Activated naive CD4-positive, alpha-beta T cell treated with anti-CD3 and anti-CD28 coated beads, Interleukin-2, amount 50 U/mL, for 24 hours (primary cell): ENCODE results near the gene IRX2.

Experiments
- H3K27ac Mint-ChIP-seq: one replicate; pipeline ENCODE4 v1.8.0; 2021; ENCODE audit warnings: mild to moderate bottlenecking, mixed read lengths
- H3K27me3 Mint-ChIP-seq: one replicate; pipeline ENCODE4 v1.8.0; 2021; ENCODE audit warnings: mixed read lengths
- H3K36me3 Mint-ChIP-seq: one replicate; pipeline ENCODE4 v1.8.0; 2021; ENCODE audit warnings: mixed read lengths
- H3K4me1 Mint-ChIP-seq: one replicate; pipeline ENCODE4 v1.8.0; 2021; ENCODE audit warnings: mixed read lengths
- H3K4me3 Mint-ChIP-seq: one replicate; pipeline ENCODE4 v1.8.0; 2021; ENCODE audit warnings: mild to moderate bottlenecking, mixed read lengths
- H3K9me3 Mint-ChIP-seq: one replicate; pipeline ENCODE4 v1.8.0; 2021; ENCODE audit warnings: mixed read lengths

The IRX2 gene

GRCh38 chr5:2738156-2738699 is 13.2 kb downstream of the IRX2 start:
- Mint-ChIP-seq H3K9me3 (no peaks in the 10 kb centered on the region), H3K27me3 (peaks cover 20% of the 10 kb centered on the region), H3K27ac (no peak overlapping the region), H3K4me1 (no peaks in the 10 kb centered on the region), H3K4me3 (no peak overlapping the region), H3K36me3 (no peaks in the 10 kb centered on the region)

GRCh38 chr5:2737273-2738155 is 14.0 kb downstream of the IRX2 start:
- no peak overlapping the region for H3K4me3 Mint-ChIP-seq
- no peak overlapping the region for H3K27ac Mint-ChIP-seq
- peaks cover 18% of the 10 kb centered on the region for H3K27me3 Mint-ChIP-seq

GRCh38 chr5:2736872-2737271 is 14.6 kb downstream of the IRX2 start:
- peaks cover 13% of the 10 kb centered on the region for H3K27me3 Mint-ChIP-seq
- H3K9me3 Mint-ChIP-seq = no peaks in the 10 kb centered on the region
- no peak overlapping the region for H3K4me3 Mint-ChIP-seq
- H3K27ac Mint-ChIP-seq = no peak overlapping the region
- H3K36me3 Mint-ChIP-seq = no peaks in the 10 kb centered on the region
- no peaks in the 10 kb centered on the region for H3K4me1 Mint-ChIP-seq

More at GRCh38 chr5:2737273-2738155, 14.0 kb downstream of the IRX2 start:
- H3K4me1 Mint-ChIP-seq = no peaks in the 10 kb centered on the region
- no peaks in the 10 kb centered on the region for H3K36me3 Mint-ChIP-seq
- H3K9me3 Mint-ChIP-seq = no peaks in the 10 kb centered on the region

GRCh38 chr5:2735996-2736395 is 15.5 kb downstream of the IRX2 start:
- H3K27me3 Mint-ChIP-seq = peaks cover 5% of the 10 kb centered on the region
- no peaks in the 10 kb centered on the region for H3K4me1 Mint-ChIP-seq
- H3K36me3 Mint-ChIP-seq = no peaks in the 10 kb centered on the region
- no peak overlapping the region for H3K27ac Mint-ChIP-seq
- no peak overlapping the region for H3K4me3 Mint-ChIP-seq
- no peaks in the 10 kb centered on the region for H3K9me3 Mint-ChIP-seq

- Mint-ChIP-seq H3K9me3 (no peaks in the 10 kb centered on the region), H3K4me1 (no peaks in the 10 kb centered on the region), H3K27me3 (peaks cover 2% of the 10 kb centered on the region), H3K27ac (no peak overlapping the region), H3K4me3 (no peak overlapping the region), H3K36me3 (no peaks in the 10 kb centered on the region)
Observed at GRCh38 chr5:2732850-2733249, 18.6 kb downstream of the IRX2 start.

- Mint-ChIP-seq H3K9me3 (no peaks in the 10 kb centered on the region), H3K27me3 (peaks cover 2% of the 10 kb centered on the region), H3K36me3 (no peaks in the 10 kb centered on the region), H3K27ac (no peak overlapping the region), H3K4me3 (no peak overlapping the region), H3K4me1 (no peaks in the 10 kb centered on the region)
Observed at GRCh38 chr5:2732004-2732403, 19.5 kb downstream of the IRX2 start.

- H3K9me3 Mint-ChIP-seq = no peaks in the 10 kb centered on the region
- H3K27me3 Mint-ChIP-seq = peaks cover 7% of the 10 kb centered on the region
Observed at GRCh38 chr5:2729189-2729588, 22.3 kb downstream of the IRX2 start.

GRCh38 chr5:2727550-2727949 is 23.9 kb downstream of the IRX2 start:
- Mint-ChIP-seq H3K27me3 (peaks cover 7% of the 10 kb centered on the region), H3K27ac (no peak overlapping the region), H3K9me3 (no peaks in the 10 kb centered on the region), H3K36me3 (no peaks in the 10 kb centered on the region), H3K4me1 (no peaks in the 10 kb centered on the region), H3K4me3 (no peak overlapping the region)

More at GRCh38 chr5:2729189-2729588, 22.3 kb downstream of the IRX2 start:
- no peaks in the 10 kb centered on the region for H3K36me3 Mint-ChIP-seq
- no peaks in the 10 kb centered on the region for H3K4me1 Mint-ChIP-seq
- H3K4me3 Mint-ChIP-seq = no peak overlapping the region
- no peak overlapping the region for H3K27ac Mint-ChIP-seq

GRCh38 chr5:2725980-2726765 is 25.3 kb downstream of the IRX2 start:
- H3K36me3 Mint-ChIP-seq = no peaks in the 10 kb centered on the region
- no peaks in the 10 kb centered on the region for H3K4me1 Mint-ChIP-seq
- H3K9me3 Mint-ChIP-seq = no peaks in the 10 kb centered on the region
- H3K27me3 Mint-ChIP-seq = peaks cover 8% of the 10 kb centered on the region
- no peak overlapping the region for H3K27ac Mint-ChIP-seq
- H3K4me3 Mint-ChIP-seq = no peak overlapping the region

GRCh38 chr5:2724831-2725230 is 26.6 kb downstream of the IRX2 start:
- Mint-ChIP-seq H3K27ac (no peak overlapping the region), H3K27me3 (peaks cover 8% of the 10 kb centered on the region), H3K4me3 (no peak overlapping the region), H3K4me1 (no peaks in the 10 kb centered on the region), H3K36me3 (no peaks in the 10 kb centered on the region), H3K9me3 (no peaks in the 10 kb centered on the region)

- no peaks in the 10 kb centered on the region for H3K9me3 Mint-ChIP-seq
- H3K4me3 Mint-ChIP-seq = no peak overlapping the region
- H3K27me3 Mint-ChIP-seq = peaks cover 9% of the 10 kb centered on the region
- no peak overlapping the region for H3K27ac Mint-ChIP-seq
- H3K36me3 Mint-ChIP-seq = no peaks in the 10 kb centered on the region
- no peaks in the 10 kb centered on the region for H3K4me1 Mint-ChIP-seq
Observed at GRCh38 chr5:2724031-2724581, 27.4 kb downstream of the IRX2 start.

- no peaks in the 10 kb centered on the region for H3K4me1 Mint-ChIP-seq
- H3K36me3 Mint-ChIP-seq = no peaks in the 10 kb centered on the region
- H3K9me3 Mint-ChIP-seq = no peaks in the 10 kb centered on the region
- H3K4me3 Mint-ChIP-seq = no peak overlapping the region
- peaks cover 10% of the 10 kb centered on the region for H3K27me3 Mint-ChIP-seq
- no peak overlapping the region for H3K27ac Mint-ChIP-seq
Observed at GRCh38 chr5:2722901-2723300, 28.6 kb downstream of the IRX2 start.

- Mint-ChIP-seq H3K27me3 (peaks cover 8% of the 10 kb centered on the region), H3K4me1 (no peaks in the 10 kb centered on the region), H3K36me3 (no peaks in the 10 kb centered on the region), H3K9me3 (no peaks in the 10 kb centered on the region), H3K27ac (no peak overlapping the region), H3K4me3 (no peak overlapping the region)
Observed at GRCh38 chr5:2721385-2722138, 29.9 kb downstream of the IRX2 start.

- Mint-ChIP-seq H3K27me3 (peaks cover 4% of the 10 kb centered on the region), H3K36me3 (no peaks in the 10 kb centered on the region), H3K9me3 (no peaks in the 10 kb centered on the region), H3K4me3 (no peak overlapping the region), H3K27ac (no peak overlapping the region), H3K4me1 (no peaks in the 10 kb centered on the region)
Observed at GRCh38 chr5:2719332-2719731, 32.1 kb downstream of the IRX2 start.

GRCh38 chr5:2718115-2718514 is 33.4 kb downstream of the IRX2 start:
- Mint-ChIP-seq H3K27me3 (peaks cover 3% of the 10 kb centered on the region), H3K4me3 (no peak overlapping the region), H3K27ac (no peak overlapping the region), H3K4me1 (no peaks in the 10 kb centered on the region), H3K36me3 (no peaks in the 10 kb centered on the region), H3K9me3 (no peaks in the 10 kb centered on the region)
